Left lung (tissue), 10 donors: ENCODE results near the gene TRNP1. TPM values are rescaled to one million over a fixed set of nuclear protein-coding genes. Genes with fewer than 3 reads are reported as not detected.
"Not testable (repeated sequence)": the region's sequence is repeated elsewhere in the genome, so short reads cannot be mapped to it uniquely, and the experiment has no call there.

Source experiments
- ATAC-seq: fragments of 200-7000 bp; cut with Tn5 transposase; one replicate; pipeline ENCODE4 v1.9.1; 2020; ENCODE audit warnings: moderate library complexity
- DNase-seq, 4 donors: peaks; one replicate each; pipeline ENCODE4 v3.0.0-alpha.2; 2013 to 2020
- H3K27ac ChIP-seq, 2 donors: fragments of 200-600 bp; sonication (generic) in 1 of 2; one replicate each; pipeline versions ENCODE4 v1.5.0 to v1.8.0; 2020 to 2021
- H3K27me3 ChIP-seq, 2 donors: fragments of 200-600 bp; sonication (generic) in 1 of 2; one replicate each; pipeline versions ENCODE4 v1.5.0 to v1.8.0; 2020 to 2021
- H3K36me3 ChIP-seq, 2 donors: fragments of 200-600 bp; sonication (generic) in 1 of 2; one replicate each; pipeline versions ENCODE4 v1.5.0 to v1.8.0; 2020 to 2021
- H3K4me1 ChIP-seq, 2 donors: fragments of 200-600 bp; one replicate each; pipeline ENCODE4 v1.8.0; 2021
- H3K4me3 ChIP-seq, 2 donors: fragments of 200-600 bp; sonication (generic) in 1 of 2; one replicate each; pipeline versions ENCODE4 v1.5.0 to v1.8.0; 2020 to 2021; ENCODE audit warnings: mild to moderate bottlenecking in 1 of 2
- H3K9me3 ChIP-seq, 2 donors: fragments of 200-600 bp; sonication (generic) in 1 of 2; one replicate each; pipeline versions ENCODE4 v1.5.0 to v1.8.0; 2020 to 2021
- intact Hi-C, 2 donors: fragments of 100-400 bp; cut with DNase I; formaldehyde crosslinking; loops; one replicate each; pipeline versions ENCODE4 v1.11.2 to v1.14.2; 2022
- polyA plus RNA-seq, 6 donors: library from polyadenylated mRNA; unstranded; fragments of 120-200 nt; gene quantifications; one replicate each; pipeline ENCODE4 v1.2.1, GENCODE V29; 2013; ENCODE audit not compliant: insufficient read length in 6 of 6
- total RNA-seq, 2 donors: library from RNA; stranded (reverse); fragmentation: NEBNext Ultra II Directional; extraction: Animal tissue kit (Norgen Biotek cat#: 25700); gene quantifications; one replicate each; pipeline ENCODE4 v1.2.1, GENCODE V29; 2021
- TF ChIP-seq, protein P1 (sequence below), 2 donors: fragments of 200-600 bp; sonication (generic) in 1 of 2; IDR thresholded peaks; one replicate each; pipeline versions ENCODE4 v1.5.0 to v1.8.0; 2021; ENCODE audit warnings: antibody characterized with exemption in 2 of 2
- donor health status: DM: no; HTN: yes; CAD: no.
- donor health status: DM: no; HTN: no; CAD: no.

Gene TRNP1
- total and polyA plus RNA-seq, 8 donors, result 1.6 to 27.7 (median 3.2) TPM

- Histone ChIP-seq H3K4me1 (no peaks in the 10 kb centered on the region), H3K9me3 (no peaks in the 10 kb centered on the region), H3K36me3 (no peaks in the 10 kb centered on the region), H3K4me3 (no peak overlapping the region), H3K27ac (no peak overlapping the region), H3K27me3 (peaks cover 0 to 15% of the 10 kb centered on the region in 2 donors)
- DNase-seq (no peak), ATAC-seq (no peak)
- intact Hi-C loops, result no loop called here
- TF ChIP-seq, protein P1, sequence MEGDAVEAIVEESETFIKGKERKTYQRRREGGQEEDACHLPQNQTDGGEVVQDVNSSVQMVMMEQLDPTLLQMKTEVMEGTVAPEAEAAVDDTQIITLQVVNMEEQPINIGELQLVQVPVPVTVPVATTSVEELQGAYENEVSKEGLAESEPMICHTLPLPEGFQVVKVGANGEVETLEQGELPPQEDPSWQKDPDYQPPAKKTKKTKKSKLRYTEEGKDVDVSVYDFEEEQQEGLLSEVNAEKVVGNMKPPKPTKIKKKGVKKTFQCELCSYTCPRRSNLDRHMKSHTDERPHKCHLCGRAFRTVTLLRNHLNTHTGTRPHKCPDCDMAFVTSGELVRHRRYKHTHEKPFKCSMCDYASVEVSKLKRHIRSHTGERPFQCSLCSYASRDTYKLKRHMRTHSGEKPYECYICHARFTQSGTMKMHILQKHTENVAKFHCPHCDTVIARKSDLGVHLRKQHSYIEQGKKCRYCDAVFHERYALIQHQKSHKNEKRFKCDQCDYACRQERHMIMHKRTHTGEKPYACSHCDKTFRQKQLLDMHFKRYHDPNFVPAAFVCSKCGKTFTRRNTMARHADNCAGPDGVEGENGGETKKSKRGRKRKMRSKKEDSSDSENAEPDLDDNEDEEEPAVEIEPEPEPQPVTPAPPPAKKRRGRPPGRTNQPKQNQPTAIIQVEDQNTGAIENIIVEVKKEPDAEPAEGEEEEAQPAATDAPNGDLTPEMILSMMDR (IDR thresholded peaks at IDR 0.05), result no peak
Measured at GRCh38 chr1:26981146-26981846, 12.2 kb upstream of the TRNP1 start.

GRCh38 chr1:26983863-26984262 lies 9.6 kb upstream of the TRNP1 start:
- peaks cover 0 to 30% of the 10 kb centered on the region in 2 donors for H3K27me3 ChIP-seq
- intact Hi-C loops, result no loop called here
- no peaks in the 10 kb centered on the region for H3K36me3 ChIP-seq
- no peak overlapping the region for H3K4me3 ChIP-seq
- no peaks in the 10 kb centered on the region for H3K9me3 ChIP-seq
- no peak overlapping the region for H3K27ac ChIP-seq
- ATAC-seq, result no peak
- no peaks in the 10 kb centered on the region for H3K4me1 ChIP-seq
- TF ChIP-seq, protein P1 (IDR thresholded peaks at IDR 0.05), result no peak
- no peak for DNase-seq

DNA sequence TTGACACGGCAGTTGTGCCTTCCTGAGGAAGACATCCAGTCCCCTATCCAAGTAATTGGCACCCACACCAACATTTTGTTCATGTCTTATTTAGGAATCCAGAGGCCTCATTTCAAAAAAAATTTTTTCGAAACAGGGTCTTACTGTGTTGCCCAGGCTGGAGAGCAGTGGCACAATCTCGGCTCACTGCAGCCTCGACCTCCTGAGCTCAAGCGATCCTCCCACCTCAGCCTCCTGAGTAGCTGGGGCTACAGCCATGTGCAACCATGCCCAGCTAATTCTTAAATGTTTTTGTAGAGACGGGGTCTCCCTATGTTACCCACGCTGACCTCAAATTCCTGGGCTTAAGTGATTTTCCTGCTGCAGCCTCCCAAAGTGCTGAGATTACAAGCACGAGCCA lies 9.2 kb upstream of the TRNP1 start:
- ATAC-seq, result no peak
- H3K27ac ChIP-seq, result no peak overlapping the region
- TF ChIP-seq, protein P1 (IDR thresholded peaks at IDR 0.05), result no peak
- DNase-seq, result no peak
- H3K9me3 ChIP-seq, result no peaks in the 10 kb centered on the region
- intact Hi-C loops, result no loop called here
- H3K4me3 ChIP-seq, result no peak overlapping the region
- peaks cover 0 to 30% of the 10 kb centered on the region in 2 donors for H3K27me3 ChIP-seq
- no peaks in the 10 kb centered on the region for H3K36me3 ChIP-seq
- H3K4me1 ChIP-seq, result no peaks in the 10 kb centered on the region

DNA sequence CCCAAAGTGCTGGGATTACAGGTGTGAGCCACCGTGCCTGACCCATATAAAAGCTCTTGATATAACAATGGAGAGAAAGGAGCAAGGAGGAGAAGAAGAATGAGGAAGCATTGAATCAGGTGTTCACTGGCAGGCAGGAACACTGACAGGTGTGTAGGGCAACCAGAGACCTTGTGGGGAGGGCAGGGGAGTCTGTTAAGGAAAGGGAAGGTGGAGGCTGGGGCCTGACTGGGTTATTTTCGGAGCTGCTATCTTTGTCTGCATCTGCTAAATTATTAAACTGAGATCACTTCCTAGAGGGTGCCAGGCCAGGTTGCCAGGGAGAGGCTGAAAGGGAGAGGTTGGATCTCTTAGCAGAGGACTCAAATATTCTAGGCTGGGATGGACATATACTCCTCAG lies 6.8 kb upstream of the TRNP1 start:
- Histone ChIP-seq H3K4me1 (peaks cover 0 to 14% of the 10 kb centered on the region in 2 donors), H3K4me3 (no peak overlapping the region), H3K36me3 (no peaks in the 10 kb centered on the region), H3K9me3 (no peaks in the 10 kb centered on the region), H3K27ac (no peak overlapping the region), H3K27me3 (peaks cover 0 to 49% of the 10 kb centered on the region in 2 donors)
- ATAC-seq (no peak), DNase-seq (no peak)
- TF ChIP-seq, protein P1 (IDR thresholded peaks at IDR 0.05), result no peak
- intact Hi-C loops, result no loop called here

- peaks cover 8 to 68% of the 10 kb centered on the region in 2 donors for H3K27me3 ChIP-seq
- intact Hi-C loops, H3K27ac ChIP-seq, H3K36me3 ChIP-seq, DNase-seq, H3K4me3 ChIP-seq, H3K9me3 ChIP-seq, ATAC-seq: not testable (repeated sequence)
- peaks cover 0 to 31% of the 10 kb centered on the region in 2 donors for H3K4me1 ChIP-seq
Measured at GRCh38 chr1:26989403-26990109, 3.9 kb upstream of the TRNP1 start.
